SKM-1 (cell line): ENCODE measurements around the gene PRODH2.

ENCODE experiments used
- DNase-seq: peaks from one replicate; lab custom pipeline; 2025; ENCODE audit not compliant: unreplicated experiment; lab: John Stamatoyannopoulos, UW

Gene PRODH2, protein sequence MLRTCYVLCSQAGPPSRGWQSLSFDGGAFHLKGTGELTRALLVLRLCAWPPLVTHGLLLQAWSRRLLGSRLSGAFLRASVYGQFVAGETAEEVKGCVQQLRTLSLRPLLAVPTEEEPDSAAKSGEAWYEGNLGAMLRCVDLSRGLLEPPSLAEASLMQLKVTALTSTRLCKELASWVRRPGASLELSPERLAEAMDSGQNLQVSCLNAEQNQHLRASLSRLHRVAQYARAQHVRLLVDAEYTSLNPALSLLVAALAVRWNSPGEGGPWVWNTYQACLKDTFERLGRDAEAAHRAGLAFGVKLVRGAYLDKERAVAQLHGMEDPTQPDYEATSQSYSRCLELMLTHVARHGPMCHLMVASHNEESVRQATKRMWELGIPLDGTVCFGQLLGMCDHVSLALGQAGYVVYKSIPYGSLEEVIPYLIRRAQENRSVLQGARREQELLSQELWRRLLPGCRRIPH

DNA sequence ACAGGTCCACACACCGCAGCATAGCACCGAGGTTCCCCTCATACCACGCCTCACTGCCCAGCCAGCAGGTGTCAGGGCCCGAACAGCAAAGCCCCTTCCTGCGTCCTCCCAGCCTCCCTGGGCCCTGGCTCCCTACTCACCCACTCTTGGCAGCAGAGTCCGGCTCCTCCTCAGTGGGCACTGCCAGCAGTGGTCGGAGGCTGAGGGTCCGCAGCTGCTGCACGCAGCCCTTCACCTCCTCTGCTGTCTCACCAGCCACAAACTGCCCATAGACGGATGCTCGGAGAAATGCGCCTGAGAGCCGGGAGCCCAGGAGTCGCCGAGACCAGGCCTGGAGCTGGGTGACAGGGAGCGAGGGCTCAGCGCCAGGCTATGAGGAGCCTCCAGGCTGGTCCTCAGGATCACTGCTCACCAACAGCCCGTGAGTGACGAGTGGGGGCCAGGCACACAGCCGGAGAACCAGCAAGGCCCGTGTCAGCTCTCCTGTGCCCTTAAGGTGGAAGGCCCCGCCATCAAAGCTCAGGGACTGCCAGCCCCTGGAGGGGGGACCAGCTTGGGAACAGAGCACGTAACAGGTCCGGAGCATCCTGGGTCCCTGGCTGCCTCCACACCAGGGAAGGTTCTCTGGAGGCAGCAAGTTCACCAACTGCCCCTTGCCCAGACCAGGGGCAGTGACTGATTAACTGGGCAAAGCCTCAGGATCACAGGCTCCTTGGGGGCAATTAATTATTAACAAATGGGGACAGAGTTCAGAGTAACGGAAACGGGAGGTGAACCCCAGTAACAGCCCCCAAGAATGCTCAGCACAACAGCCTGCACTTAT, at the start of gene PRODH2:
Gene PRODH2, minus strand, starts transcription at position 626 of the 823 bp plus-strand sequence. Its CDS starts 40 bp downstream, at position 586.
- DNase-seq = no peak

DNA sequence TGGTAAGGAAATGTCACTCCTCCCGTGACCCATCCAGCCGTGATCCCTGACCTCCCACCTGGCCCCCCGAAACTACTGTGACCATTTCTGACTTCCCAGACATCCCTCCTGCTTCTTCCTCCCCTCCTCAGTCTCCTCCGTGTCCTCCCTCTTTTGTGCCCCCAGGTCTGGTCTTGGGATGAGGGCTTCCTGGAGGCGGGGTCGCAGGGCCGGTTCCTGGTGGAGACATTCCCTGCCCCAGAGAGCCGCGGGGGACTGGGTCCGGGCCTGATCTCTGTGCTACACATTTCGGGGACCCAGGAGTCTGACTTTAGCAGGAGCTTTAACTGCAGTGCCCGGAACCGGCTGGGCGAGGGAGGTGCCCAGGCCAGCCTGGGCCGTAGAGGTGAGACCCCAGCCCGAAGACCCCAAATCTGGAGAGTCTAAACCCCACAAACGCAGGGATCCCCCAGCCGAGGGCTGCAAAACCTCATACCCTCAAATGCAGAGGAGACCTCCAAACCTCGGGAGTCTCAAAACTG, 49.1 kb upstream of the PRODH2 start:
- DNase-seq = no peak

DNA sequence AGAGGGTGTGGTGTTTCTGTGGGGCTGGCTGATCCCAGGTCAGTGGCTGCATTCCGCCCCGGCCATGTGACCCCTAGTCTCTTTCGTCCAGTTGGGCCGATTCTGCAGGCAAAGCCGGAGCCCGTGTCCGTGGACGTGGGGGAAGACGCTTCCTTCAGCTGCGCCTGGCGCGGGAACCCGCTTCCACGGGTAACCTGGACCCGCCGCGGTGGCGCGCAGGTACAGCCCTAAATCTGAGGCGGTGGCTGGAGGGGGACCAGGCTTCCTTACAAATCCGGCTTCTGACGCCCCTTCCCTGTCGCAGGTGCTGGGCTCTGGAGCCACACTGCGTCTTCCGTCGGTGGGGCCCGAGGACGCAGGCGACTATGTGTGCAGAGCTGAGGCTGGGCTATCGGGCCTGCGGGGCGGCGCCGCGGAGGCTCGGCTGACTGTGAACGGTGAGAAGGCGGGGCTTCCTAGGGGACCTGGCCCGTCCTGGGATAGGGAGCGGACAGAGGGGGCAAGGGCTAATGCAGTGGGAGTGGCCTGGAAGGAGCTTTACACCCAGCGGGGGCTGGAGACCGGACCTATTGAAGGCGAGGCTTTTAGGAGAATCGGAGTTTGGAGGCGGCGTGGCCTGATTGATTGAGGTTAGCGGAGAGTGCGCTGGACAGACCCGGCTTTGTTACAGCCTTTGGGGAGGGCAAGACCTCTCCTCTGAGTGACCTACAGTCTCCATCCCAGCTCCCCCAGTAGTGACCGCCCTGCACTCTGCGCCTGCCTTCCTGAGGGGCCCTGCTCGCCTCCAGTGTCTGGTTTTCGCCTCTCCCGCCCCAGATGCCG, 48.4 kb upstream of the PRODH2 start:
- no peak for DNase-seq

DNA sequence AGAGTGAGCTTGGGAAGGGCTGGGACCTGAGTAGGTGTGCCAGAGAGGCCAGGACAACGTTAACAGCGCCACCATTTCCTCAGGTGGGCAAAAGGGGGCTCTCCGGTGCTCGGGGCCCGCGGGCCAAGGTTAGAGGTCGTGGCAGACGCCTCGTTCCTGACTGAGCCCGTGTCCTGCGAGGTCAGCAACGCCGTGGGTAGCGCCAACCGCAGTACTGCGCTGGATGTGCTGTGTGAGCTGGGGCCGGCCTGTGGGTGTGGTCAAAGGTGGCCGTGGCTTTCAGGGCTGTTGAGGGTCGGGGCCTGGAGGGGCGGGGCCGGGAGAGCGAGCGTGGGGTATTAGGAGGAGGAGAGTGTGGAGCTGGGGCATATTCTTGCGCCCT, 47.8 kb upstream of the PRODH2 start:
- no peak for DNase-seq

DNA sequence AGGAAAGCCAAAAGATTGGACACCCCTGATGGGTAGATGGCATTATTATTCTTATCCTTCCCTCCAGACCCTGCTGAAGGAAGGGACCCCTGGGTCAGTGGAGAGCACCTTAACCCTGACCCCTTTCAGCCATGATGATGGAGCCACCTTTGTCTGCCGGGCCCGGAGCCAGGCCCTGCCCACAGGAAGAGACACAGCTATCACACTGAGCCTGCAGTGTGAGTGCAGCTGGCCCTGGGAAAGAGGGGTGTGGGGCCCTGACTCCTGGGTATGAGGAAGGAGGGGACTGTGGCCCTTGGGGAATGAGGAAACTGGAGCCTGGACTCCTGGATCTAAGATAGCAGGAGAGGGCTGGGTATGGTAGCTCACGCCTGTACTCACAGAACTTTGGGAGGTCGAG, 46.8 kb upstream of the PRODH2 start:
- no peak for DNase-seq

DNA sequence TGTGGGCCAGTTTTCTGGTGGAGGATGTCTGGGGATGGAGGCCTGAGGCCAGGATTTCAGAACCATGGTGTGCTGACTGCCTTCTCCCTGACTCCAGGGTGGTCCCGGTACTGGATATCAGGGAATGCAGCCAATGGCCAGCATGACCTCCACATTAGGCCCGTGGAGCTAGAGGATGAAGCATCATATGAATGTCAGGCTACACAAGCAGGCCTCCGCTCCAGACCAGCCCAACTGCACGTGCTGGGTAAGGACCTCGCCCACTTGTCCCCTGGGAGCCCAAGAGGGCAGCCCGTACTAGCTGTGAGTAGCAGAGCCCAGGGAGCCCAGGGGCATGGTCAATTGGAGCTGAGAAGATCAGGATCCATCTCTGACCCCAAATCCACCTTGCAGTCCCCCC, 45.7 kb upstream of the PRODH2 start:
- DNase-seq = no peak

DNA sequence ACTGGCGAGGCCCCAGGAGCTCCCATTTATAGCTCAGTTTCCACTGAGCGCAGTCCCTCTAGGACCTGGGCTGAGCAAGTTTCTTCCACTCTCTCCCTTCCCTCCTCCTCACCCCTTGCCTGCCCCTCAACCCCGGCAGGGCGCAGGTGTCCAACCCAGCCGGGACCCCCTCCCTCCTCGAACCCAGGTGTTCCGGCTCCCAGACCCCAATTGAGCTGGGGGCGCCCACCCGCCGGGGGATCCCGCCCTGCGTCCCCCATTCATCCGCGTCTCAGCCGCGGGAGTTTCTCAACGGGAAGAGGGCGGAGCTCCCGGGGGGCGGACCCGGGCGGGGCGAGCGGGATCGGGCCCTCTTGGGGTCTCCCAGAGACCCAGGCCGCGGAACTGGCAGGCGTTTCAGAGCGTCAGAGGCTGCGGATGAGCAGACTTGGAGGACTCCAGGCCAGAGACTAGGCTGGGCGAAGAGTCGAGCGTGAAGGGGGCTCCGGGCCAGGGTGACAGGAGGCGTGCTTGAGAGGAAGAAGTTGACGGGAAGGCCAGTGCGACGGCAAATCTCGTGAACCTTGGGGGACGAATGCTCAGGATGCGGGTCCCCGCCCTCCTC, 44.0 kb upstream of the PRODH2 start, which contains the start of gene KIRREL2:
Gene KIRREL2, plus strand, starts transcription at position 366 of the 604 bp plus-strand sequence. Its CDS starts 209 bp downstream, at position 575.
- DNase-seq = no peak

DNA sequence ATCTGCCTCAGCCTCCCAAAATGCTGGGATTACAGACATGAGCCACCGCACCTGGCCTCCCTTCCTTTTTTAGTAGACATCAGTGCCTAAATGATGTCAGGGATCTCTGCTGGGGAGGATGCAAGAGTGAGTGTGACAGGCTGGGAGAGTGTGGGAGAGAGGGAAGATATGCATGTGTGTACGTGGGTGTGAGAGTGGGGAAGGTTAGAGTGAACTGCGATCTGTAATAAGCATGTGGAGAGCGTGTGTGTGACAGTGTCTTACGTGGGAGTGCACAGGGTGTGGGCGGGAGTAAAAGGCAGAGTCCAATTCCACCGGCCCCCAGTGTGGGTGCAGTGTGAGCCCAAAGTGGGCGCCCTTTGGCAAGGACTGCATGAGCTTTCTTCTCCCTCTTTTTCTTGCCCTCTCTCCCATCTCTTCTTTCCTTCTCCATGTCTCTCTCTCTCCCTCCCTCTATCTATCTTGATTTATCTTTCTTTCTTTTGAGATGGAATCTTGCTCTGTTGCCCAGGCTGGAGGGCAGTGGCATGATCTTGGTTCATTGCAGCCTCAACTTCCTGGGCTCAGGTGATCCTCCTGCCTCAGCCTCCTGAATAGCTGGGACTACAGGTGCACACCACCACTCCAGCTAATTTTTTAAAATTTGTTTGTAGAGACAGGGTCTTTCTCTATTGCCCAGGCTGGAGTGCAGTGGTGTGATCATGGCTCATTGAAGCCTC, 40.6 kb upstream of the PRODH2 start:
- no peak for DNase-seq

DNA sequence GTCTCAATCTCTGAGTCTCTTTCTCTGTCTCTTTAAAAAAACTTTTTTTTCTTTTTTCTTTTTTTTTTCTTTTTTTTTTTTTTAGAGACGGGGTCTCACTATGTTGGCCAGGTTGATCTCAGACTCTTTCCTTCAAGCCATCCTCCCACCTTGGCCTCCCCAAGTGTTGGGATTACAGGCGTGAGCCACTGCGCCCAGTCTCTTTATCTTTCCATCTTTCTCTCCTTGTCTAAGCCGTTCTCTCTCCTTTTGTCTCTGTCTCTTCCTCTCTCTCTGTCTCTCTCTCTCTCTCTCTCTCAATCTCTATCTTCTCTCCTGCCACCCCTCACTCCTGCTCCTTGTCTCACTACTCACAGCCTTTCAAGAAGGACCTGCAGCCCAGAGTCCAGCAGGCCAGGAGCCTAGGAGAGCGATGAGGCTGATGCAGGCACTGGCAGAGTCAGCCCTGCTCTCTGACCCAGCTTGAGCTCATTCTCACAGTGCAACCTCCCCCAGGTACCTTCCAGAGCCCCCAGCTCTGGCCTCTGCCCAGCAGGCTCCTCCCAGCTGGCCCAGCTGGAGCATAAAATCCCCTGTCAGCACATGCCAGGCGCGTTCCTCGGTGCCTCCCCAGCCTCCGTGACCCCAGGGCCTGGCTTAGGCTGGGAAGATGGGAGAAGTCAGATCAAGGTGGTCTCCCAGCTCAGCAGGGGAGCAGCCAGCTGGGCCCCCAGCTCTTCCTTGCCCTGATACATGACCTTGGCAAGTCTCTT, 39.6 kb upstream of the PRODH2 start, which contains the start of gene NPHS1:
Gene NPHS1, minus strand, starts transcription at position 476 of the 752 bp plus-strand sequence. CDS start 667 bp downstream, outside the sequence.
- DNase-seq = no peak

DNA sequence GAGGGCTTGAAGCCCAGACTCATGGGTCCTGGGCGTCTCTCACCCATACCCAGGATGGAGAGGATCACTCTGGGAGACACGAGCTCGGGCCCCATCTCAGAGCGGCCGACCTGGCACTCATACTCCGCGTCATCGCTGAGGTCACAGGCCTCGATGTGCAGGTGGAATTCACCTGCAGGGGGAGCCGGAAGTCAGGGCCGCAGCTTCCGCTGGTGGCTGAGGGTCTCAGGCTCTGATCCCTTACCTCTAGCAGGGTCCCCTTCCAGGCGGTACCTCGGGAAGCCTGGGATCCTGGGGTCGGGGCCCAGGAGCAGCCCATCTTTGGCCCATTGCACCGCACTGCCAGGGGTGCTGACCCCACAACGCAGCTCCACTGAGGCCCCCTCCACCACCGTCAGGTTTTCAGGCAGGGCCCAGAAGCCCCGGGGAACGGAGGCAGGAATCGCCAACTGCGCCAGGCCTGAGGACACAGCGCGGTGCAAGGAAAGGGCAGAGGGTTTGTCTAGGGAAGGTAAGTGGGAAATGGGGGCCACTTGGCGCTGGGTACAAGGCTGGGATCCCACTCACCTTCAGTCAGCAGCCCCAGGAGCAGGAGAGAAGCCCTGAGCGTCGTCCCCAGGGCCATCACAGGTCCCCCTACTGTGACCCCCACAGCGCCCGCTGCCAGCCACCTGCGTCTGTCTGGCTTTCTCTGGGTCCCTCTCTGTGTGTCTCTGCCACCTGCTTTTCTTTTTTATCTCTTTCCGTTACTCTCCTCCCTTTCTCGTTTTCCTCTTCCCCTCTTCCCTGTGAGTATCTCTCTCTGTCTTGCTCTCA, 38.8 kb upstream of the PRODH2 start:
- DNase-seq = no peak

DNA sequence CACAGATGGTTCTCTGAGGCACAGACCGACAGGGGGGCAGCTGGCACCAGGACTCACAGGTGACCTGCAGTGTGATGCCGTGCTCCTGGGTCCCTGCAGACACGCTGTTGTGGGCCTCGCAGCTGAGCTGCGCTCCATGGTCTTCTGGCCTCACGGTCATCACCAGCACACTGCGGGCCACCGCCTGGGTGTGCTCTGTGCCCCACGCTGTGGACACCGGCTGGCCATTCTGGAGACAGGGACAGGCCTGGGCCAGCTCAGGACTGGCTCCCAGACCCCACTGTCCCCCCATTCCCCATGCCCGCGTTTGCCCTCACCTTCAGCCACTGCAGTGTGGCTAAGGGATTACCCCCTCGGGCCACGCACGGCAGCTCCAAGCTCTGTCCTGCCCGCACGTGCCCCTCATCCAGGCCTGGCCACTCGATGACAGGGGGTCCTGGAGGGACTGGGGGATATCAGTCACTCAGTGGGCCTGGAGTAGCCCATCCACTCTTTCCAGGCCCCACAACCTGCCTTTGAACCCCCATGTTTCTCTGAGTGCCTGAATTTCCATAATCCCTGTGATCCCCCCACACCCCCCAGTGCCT, 36.4 kb upstream of the PRODH2 start:
- DNase-seq = no peak

DNA sequence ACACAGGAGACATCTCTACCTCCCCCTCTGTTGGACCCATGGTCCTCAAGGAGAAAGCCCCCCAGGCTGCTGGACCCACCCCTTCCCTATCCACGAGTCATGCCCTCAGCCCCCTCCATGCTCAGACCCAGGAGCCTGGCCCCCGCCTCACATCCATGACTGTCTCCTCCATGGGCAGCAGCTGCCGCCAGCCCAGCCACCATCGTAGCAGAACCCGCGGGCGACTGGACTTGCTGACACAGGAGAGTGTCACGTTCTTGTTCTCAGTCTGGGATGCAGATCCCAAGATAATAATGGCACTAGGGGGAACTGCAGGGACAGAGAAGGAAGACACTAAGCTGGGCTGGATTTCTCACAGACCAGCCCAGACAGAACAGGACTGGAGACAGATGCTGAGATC, 35.8 kb upstream of the PRODH2 start:
- DNase-seq = no peak

DNA sequence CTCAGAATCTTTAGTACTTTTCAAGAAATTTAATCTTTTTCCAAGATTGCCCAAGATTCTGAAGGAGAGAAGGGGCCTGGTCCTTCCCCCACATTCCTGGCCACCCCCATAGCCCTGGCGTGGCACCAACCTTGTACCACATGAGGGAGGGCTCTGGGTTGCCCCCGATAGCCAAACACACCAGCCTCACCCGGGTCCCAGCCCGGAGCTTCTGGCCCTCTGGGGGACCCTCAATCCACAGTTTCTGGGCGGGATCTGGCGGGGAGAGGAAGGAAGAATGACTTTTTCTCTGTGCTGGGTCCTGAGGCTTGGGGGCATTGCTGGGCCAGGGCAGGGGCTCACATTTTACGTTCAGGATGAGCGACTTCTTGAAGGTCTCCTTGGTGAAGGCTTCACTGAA, 35.3 kb upstream of the PRODH2 start:
- no peak for DNase-seq

DNA sequence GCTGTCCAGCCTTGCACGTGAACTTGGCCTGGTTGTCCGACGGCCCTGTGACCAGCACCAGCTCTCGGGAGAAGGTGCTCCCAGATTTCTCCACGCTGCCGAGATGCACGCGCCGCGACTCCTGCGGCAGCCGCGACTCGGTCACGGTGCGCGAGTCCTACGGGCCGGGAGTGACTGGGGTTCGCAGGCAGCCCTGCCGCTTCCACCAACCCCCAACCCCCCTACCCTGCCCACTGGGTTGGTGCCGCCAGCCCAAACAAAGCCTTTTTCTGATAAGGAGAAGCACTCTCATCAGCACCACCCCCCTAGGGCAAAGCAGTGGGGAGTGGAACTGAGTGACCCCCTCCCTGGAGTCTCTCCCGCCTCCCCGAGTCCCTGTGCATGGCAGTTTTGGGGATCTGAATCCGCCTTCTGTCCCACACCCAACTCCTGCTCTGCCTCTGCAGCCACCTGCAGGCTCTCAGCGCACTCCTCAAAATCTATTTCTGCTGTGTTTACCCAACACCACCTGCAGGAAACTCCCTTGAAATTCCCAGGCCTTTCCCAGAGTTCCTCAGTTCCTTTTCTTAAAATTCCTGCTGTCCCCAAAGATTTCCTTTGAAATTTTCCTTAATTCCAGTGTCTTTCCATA, 33.5 kb upstream of the PRODH2 start:
- no peak for DNase-seq

DNA sequence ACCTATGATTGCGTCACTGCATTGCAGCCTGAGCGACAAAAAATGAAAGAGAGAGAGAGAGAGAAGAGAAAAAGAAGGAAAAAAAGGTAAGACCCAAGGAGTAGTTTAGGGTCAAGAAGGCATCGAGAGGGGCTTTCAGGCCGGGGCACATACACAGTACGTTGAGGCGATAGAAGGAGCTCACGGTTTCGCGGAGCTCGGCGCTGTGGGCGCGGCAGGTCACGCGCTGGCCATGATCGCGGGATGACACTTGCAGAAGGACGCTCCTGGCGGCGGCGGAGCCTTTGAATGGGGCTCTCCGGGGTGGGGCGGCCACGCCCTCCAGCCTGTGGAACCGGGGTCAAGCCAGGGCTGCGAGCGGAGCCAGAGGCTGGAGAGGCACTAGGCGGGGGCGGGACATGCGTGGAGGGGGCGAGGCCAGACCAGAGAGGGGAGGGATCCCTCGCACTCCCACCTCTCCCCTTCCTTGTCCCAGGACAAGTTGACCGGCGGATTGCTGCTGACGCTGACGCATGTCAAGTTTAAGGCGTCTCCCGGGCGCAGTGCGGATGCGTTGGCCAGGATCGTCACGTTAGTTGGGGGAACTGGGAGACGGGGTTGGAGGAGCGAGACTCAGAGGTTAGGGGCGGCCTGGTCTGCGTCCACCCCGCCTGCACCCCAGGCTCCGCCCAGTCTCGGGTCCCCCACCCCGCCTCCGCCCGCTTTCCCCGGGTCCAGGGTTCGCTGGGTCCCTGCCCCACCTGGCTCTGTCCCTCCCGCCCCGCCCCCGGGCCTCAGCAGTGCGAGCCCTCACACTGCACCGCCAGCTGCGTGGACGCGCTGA, 32.8 kb upstream of the PRODH2 start:
- DNase-seq = no peak

DNA sequence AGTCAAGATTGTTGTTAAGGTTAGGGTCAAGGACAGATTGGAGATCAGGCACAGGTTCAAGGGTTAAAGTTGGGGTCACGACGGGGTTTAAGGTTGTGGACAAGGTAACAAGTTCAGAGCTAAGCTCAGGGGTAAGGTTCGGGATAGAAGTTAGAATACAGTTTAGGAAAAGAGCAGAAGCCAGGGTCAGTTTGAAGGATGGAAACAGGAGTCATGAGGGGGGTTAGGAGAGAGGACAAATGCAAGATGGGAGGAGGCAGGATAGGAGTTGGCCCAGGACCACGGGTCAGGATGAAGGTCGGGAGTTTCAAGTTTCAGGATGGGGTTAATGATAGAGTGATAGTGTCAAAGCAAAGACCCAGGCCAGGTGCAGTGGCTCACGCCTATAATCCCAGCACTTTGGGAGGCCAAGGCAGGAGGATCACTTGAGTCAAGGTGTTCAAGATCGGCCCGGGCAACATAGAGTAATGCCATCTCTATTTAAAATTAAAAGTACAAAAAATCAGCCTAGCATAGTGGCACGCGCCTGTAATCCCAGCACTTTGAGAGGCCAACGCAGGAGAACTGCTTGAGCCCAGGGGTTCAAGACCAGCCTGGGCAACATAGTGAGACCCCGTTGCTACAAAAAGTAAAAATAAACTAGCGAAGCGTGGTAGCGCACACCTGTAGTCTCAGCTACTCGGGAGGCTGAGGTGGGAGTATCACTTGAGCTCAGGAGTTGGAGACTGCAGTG, 32.0 kb upstream of the PRODH2 start:
- no peak for DNase-seq
